ENCODE measurements around the gene UMPS. TPM values are rescaled to one million over a fixed set of nuclear protein-coding genes. Genes with fewer than 3 reads are reported as not detected.
A peak's percentile ranks its signal among the peaks of the same experiment; 100 is the strongest.

Gene UMPS
- total and polyA plus RNA-seq, 2 of the 4 experiments (the other 2 are of a cell fraction), result 18.7 to 26.7 TPM

DNA sequence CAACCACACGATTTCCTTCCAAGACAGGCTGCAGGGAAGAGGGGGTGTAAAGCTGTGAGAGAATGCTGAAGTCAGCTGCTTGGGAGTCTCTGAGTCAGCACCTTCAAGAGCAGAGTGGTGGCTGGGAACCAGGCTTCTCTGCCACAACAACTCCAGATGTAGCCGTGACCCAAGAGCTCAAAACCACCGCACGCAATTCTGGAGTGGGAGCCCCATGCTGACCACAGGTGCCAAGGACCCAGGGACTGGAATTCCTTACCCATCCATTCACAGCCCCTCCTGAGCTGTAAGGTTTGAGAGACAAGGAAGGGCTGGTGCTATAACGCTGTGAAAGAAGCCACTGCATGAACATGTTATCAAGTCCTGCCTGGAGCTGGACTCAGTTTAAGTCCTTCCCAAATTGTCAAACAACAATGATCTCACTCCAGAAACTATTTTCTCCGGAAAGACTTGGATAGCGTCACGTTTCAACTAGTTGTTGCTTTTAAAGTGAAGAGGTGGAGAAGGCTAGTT, 61.4 kb downstream of the UMPS start:
- ChIA-PET POLR2A (ENCODE audit: unreplicated experiment) (no interaction called here), CTCF (interaction anchor here (1.1 kb wide), 1 partner anchor 52 kb away, joined by 5 read pairs; no protein-coding TSS in a partner anchor)
- Histone ChIP-seq H2BK5ac (ENCODE audit: low read depth, low read length, poor library complexity, severe bottlenecking) (no peak overlapping the region), H3K79me1 (ENCODE audit: low read depth in 1 of 2, low read length in 2 of 2) (peaks cover 0 to 53% of the 10 kb centered on the region in 2 experiments; a peak in 2 of 4 replicates), H2AK9ac (replicated peaks; ENCODE audit: low read depth, low read length, poor library complexity) (no peak overlapping the region), H3K14ac (replicated peaks; ENCODE audit: low read depth, low read length) (peak overlapping the region; percentile 36; the same call in 1 of the 2 replicates), H3K9me1 (ENCODE audit: insufficient read depth, low read length) (peaks cover 17% of the 10 kb centered on the region), H3K18ac (ENCODE audit: low read depth, low read length) (no peak overlapping the region), H3K23ac (ENCODE audit: low read depth, low read length) (no peak overlapping the region), H3K27ac (ENCODE audit: insufficient read depth, low read length) (peak overlapping the region; percentile 42; the same call in 1 of the 2 replicates), H4K91ac (ENCODE audit: insufficient read depth, low read depth, low read length) (no peak overlapping the region), H2AK5ac (ENCODE audit: low read depth, low read length) (peak overlapping the region; percentile 9; the same call in 1 of the 2 replicates), H4K20me1 (ENCODE audit: insufficient read depth, low read length) (peaks cover 8% of the 10 kb centered on the region; the same call in 1 of the 2 replicates), H2BK120ac (ENCODE audit: low read depth, low read length) (peak overlapping the region; percentile 29), H3K56ac (ENCODE audit: extremely low read depth, insufficient read depth, low read length) (no peak overlapping the region), H3K4me1 (ENCODE audit: control insufficient read depth, insufficient read depth, low read length) (peaks cover 11% of the 10 kb centered on the region), H2AFZ (replicated peaks; ENCODE audit: low read length, poor library complexity) (no peak overlapping the region), H3K36me3 (ENCODE audit: control insufficient read depth, insufficient read depth, low read length) (peaks cover 23% of the 10 kb centered on the region), H3K9me3 (ENCODE audit: control insufficient read depth, insufficient read depth, low read length) (no peaks in the 10 kb centered on the region), H3K4me2 (ENCODE audit: low read depth, low read length) (peak overlapping the region; percentile 9; the same call in 1 of the 2 replicates), H2BK15ac (ENCODE audit: low read depth, low read length) (no peak overlapping the region), H3K4ac (ENCODE audit: low read depth, low read length) (peak overlapping the region; percentile 58), H3K9ac (ENCODE audit: low read depth, low read length) (no peak overlapping the region), H4K5ac (ENCODE audit: low read depth, low read length) (no peak overlapping the region), H3K4me3 (ENCODE audit: insufficient read depth, low read depth, low read length) (no peak overlapping the region), H4K8ac (ENCODE audit: low read depth in 2 of 2, low read length in 2 of 2) (peak overlapping the region in 1 of 2 experiments; percentile 10; a peak in 1 of 4 replicates), H3K27me3 (ENCODE audit: control insufficient read depth, insufficient read depth, low read length) (no peaks in the 10 kb centered on the region), H2BK20ac (ENCODE audit: low read depth, low read length) (peak overlapping the region; percentile 47; the same call in 1 of the 2 replicates)
- in situ Hi-C loops (cut with MboI; ENCODE audit: low sequenced_read_pairs) (no loop called here), dilution Hi-C loops (cut with HindIII; ENCODE audit: low sequenced_read_pairs, unreplicated experiment) (no loop called here), intact Hi-C loops (cut with micrococcal nuclease) (no loop called here)
- ATAC-seq (ENCODE audit: low read depth) (peak; percentile 86), DNase-seq (peak; percentile 95)
- WGBS, 2 experiments (ENCODE audit: extremely low coverage in 2 of 2, insufficient read length in 1 of 2), result no CpG with 5 or more reads among the region's 8 CpGs
- TF ChIP-seq FOS (IDR thresholded peaks at IDR 0.05; ENCODE audit: low read depth, low read length) (peak; percentile 41; the same call in 1 of the 2 replicates), MAFK (IDR thresholded peaks at IDR 0.05; ENCODE audit: low read depth, low read length) (peak; percentile 90), MXI1 (IDR thresholded peaks at IDR 0.05; ENCODE audit: borderline replicate concordance, low read depth, low read length) (no peak), NFE2L2 (IDR thresholded peaks at IDR 0.05; ENCODE audit: low read depth, low read length) (peak; percentile 27; the same call in 1 of the 2 replicates), MAZ (IDR thresholded peaks at IDR 0.05; ENCODE audit: borderline replicate concordance, low read depth, low read length) (no peak), RAD21 (IDR thresholded peaks at IDR 0.05; ENCODE audit: low read length) (0 out of 2 replicates have a peak, but pooled peaks have one; percentile 5), RCOR1 (IDR thresholded peaks at IDR 0.05; ENCODE audit: insufficient replicate concordance, low read length) (no peak)
- TF ChIP-seq, protein P1, sequence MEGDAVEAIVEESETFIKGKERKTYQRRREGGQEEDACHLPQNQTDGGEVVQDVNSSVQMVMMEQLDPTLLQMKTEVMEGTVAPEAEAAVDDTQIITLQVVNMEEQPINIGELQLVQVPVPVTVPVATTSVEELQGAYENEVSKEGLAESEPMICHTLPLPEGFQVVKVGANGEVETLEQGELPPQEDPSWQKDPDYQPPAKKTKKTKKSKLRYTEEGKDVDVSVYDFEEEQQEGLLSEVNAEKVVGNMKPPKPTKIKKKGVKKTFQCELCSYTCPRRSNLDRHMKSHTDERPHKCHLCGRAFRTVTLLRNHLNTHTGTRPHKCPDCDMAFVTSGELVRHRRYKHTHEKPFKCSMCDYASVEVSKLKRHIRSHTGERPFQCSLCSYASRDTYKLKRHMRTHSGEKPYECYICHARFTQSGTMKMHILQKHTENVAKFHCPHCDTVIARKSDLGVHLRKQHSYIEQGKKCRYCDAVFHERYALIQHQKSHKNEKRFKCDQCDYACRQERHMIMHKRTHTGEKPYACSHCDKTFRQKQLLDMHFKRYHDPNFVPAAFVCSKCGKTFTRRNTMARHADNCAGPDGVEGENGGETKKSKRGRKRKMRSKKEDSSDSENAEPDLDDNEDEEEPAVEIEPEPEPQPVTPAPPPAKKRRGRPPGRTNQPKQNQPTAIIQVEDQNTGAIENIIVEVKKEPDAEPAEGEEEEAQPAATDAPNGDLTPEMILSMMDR (conservative IDR thresholded peaks at IDR 0.05; ENCODE audit: low read depth, low read length), result no peak
- TF ChIP-seq, protein P2, sequence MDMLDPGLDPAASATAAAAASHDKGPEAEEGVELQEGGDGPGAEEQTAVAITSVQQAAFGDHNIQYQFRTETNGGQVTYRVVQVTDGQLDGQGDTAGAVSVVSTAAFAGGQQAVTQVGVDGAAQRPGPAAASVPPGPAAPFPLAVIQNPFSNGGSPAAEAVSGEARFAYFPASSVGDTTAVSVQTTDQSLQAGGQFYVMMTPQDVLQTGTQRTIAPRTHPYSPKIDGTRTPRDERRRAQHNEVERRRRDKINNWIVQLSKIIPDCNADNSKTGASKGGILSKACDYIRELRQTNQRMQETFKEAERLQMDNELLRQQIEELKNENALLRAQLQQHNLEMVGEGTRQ (IDR thresholded peaks at IDR 0.05; ENCODE audit: low read depth, low read length), result no peak
- no TSS peak for BruUV-seq (replicated peaks)
